H1 (cell line): ENCODE measurements around the gene PRDM4. TPM values are rescaled to one million over a fixed set of nuclear protein-coding genes. Genes with fewer than 3 reads are reported as not detected.

Source experiments
- KDM1A ChIP-seq: fragments of 200-600, 300-600 bp; sonication (generic); IDR thresholded peaks from 2 replicates; pipeline ENCODE4 v1.7.1; 2016; ENCODE audit warnings: mild to moderate bottlenecking, low read length, borderline replicate concordance
- polyA plus RNA-seq, 7 experiments: library from polyadenylated mRNA; depleted of rRNA in 3 of 7; stranded (reverse) in 5 of 7; unstranded in 2 of 7; fragments of >200 nt in 5 of 7; fragments of 200-250 nt in 2 of 7; gene quantifications; 1 replicate in 5 of 7; 2 replicates in 1 of 7; 4 replicates in 1 of 7; pipeline versions ENCODE4 v1.2.1 to v1.2.3, GENCODE V29; 2011 to 2013; ENCODE audit warnings: missing spikeins in 2 of 7, mixed read lengths in 2 of 7
- total RNA-seq: library from RNA; stranded (reverse); fragmentation: NEBNext Ultra II Directional; extraction: Animal tissue kit (Norgen Biotek cat#: 25700); gene quantifications from 2 replicates; pipeline ENCODE4 v1.2.1, GENCODE V29; 2021

Gene PRDM4
- total and polyA plus RNA-seq, 2 of the 8 experiments (the other 6 are each of a cell fraction or from before 2014, with no cell fraction given), result 10.1 to 17.5 TPM

DNA sequence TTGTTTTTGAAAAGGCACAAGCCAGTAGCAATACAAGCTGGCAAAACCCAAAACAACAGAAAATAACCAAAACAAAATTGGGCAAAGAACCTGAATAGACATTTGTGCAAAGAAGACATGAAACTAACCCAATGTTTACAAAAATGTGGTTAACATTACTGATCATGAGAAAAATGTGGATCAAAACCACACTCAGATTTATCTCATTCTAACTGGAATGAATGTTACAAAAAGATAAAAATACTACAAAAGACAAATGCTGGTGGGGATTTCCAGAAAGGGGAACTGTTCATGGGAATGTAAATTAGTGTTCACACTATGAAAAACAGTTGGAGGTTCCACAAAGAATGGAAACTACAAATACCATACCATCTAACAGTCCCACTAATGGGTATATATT, 40.2 kb upstream of the PRDM4 start (continued):
- no peak for TF ChIP-seq KDM1A
- TF ChIP-seq, all 59 proteins: peak for 0
